Subcutaneous adipose tissue (tissue), 4 donors: Measurements from ENCODE around the gene GRAMD4. TPM values are rescaled to one million over a fixed set of nuclear protein-coding genes. Genes with fewer than 3 reads are reported as not detected.

ENCODE experiments used
- total RNA-seq, 4 donors: library from RNA; depleted of rRNA; stranded (reverse); fragments of >200 nt; gene quantifications; one replicate each; pipeline ENCODE4 v1.1.0, GENCODE V29; 2016
- TF ChIP-seq, protein P1 (sequence below): fragments of 450-650 bp; IDR thresholded peaks from one replicate; pipeline ENCODE4 v1.5.1; 2016; ENCODE audit warnings: low read depth, mild to moderate bottlenecking, control low read depth, antibody characterized with exemption, moderate library complexity

Gene GRAMD4
- total RNA-seq, 4 donors from 2014 or later: 9.9 to 39.4 (median 23.0) TPM

DNA sequence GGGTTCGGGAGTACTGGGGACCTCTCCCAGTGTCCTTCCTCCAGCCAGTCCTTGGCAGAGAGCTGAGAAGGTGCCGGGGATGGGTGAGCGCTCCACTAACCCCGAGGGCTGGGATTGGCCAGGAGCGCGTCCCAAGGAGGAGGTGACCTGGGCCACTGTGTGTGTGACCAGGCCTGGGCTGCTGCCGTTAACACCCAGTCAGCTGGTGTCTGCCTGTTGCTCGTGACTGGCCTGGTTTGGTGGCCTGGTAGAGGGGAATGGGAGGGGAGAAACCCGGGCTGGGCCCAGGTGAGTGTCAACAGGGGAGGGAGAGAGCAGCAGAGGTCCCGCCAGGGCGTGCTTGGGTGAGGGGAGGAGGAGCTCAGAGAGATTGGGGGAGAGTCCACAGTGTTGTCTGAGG, 29.9 kb upstream of the GRAMD4 start:
- TF ChIP-seq, protein P1, sequence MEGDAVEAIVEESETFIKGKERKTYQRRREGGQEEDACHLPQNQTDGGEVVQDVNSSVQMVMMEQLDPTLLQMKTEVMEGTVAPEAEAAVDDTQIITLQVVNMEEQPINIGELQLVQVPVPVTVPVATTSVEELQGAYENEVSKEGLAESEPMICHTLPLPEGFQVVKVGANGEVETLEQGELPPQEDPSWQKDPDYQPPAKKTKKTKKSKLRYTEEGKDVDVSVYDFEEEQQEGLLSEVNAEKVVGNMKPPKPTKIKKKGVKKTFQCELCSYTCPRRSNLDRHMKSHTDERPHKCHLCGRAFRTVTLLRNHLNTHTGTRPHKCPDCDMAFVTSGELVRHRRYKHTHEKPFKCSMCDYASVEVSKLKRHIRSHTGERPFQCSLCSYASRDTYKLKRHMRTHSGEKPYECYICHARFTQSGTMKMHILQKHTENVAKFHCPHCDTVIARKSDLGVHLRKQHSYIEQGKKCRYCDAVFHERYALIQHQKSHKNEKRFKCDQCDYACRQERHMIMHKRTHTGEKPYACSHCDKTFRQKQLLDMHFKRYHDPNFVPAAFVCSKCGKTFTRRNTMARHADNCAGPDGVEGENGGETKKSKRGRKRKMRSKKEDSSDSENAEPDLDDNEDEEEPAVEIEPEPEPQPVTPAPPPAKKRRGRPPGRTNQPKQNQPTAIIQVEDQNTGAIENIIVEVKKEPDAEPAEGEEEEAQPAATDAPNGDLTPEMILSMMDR: no peak

DNA sequence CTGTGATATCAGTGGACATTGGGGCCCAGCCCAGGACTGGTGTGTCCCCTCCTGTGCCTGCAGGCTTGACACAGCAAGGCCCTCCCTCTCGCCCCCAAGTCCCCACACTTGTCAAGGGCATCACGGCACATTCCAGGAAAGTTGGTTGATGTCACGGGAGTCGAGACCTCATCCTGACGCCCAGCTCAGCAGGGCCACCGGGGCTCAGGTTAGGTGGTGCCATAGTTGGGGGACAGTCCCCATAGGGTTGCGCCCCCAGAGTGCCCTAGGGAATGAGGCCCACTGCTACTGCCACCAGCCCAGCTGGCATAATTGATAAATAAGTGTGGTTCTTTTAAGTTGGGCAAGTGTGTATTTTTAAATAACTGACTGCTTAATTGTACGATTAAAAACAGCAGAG, 28.3 kb upstream of the GRAMD4 start:
- TF ChIP-seq, protein P1: no peak

DNA sequence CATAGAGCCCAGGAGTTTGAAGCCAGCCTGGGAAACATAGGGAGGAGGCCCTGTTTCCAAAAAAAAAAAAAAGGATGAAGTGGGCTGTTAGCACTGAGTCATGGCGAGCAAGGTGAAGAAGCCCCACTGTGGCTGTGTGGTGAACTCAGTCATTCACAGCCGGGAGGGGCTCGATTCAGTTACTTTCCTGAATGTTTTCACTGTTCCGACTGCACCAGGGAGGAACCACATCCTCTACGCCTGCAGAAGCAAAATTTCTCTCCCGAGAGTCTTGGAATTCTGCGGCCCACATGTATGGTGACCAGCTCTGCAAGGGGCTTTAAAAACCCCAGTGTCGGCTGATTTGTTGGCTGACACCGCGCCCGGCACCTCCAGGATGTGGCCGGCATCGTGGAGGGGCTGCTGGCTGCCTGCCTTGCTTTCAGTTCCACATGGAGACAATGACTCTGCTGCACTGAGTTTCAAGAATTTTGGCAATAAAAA, 27.8 kb upstream of the GRAMD4 start:
- TF ChIP-seq, protein P1: no peak

DNA sequence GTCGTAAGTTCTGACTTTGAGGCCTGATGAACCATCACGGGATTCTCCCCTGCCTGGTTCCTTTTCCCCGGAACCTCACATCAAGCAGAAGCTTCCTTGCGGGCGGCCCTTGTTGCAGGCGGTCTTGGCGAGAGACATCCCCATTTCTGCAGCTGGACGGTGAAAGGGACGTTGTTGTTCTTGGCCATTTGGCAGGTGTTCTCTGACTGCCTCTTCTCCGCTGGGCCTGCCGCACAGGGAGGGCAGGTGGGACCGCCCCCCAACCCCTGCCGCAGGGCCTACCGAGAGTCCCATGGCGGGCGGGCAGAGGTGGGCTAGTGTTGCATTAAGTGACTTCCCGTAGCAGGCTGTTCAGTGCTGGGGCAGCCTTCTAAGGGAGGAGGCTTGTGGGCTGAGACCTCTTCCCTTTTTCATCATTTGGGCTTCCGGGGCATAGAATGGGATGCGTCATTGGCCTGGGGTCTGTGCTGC, 26.9 kb upstream of the GRAMD4 start:
- TF ChIP-seq, protein P1: no peak

DNA sequence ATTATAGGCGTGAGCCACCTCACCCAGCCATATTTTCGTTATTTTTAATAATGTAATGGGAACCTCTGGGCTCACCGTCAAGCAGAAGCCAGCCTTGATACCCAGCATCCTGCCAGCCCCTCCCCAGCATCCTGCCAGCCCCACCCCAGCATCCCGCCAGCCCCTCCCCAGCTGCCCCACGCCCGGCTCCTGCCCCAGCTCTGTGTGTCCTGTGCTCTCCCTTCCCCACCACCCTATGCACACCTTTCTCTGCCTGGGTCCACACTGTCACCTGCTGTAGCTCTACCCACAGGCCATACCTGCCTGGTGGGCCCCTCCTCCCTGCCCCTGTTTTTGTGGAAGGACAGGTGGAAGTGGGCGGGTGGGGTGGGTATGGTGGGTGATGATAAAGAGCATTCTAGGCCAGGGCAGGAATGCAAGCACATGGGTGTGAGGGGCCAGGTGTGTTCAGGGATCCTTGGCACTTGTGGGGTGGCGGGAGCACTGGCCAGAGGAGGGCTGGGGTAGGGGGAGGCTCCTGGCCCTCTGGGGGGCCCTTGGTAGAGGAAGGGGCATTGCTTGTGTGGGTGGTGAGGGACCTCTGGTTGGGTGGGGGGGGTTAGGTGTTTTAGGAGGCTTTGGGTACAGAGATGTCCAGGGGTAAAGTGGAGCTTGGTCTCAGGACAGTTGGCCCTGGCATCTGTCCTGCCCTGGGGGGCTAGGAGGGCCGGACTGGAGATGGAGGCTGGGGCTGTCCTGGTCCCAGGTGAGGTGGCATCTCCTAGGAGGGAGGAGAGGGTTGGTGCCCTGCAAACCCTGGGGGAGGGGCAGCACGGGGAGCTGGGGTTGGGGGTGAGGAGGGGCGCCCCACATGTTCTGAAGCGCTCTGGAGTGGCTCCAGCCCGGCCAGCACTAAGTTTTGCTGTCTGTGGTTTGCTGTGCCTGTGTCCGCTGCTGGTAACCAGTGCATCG, 25.9 kb upstream of the GRAMD4 start:
- TF ChIP-seq, protein P1: no peak

DNA sequence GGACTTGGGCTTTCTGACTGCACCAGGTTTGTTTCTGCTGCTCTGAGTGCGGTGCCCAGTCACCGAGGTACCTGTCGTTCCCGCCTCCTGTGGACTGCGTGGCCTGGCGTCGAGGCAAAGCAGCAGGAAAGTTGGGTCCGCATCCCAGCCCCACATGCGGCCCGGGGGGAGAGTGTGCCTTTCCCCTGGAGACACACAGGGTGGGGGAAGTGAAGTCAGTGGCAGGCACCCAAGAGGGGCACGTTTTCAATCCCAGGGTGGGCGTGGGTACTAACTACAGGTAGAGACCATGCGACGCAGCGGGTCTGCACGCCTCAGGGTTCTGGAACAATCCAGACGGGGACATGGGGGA, 25.3 kb upstream of the GRAMD4 start:
- TF ChIP-seq, protein P1: no peak

DNA sequence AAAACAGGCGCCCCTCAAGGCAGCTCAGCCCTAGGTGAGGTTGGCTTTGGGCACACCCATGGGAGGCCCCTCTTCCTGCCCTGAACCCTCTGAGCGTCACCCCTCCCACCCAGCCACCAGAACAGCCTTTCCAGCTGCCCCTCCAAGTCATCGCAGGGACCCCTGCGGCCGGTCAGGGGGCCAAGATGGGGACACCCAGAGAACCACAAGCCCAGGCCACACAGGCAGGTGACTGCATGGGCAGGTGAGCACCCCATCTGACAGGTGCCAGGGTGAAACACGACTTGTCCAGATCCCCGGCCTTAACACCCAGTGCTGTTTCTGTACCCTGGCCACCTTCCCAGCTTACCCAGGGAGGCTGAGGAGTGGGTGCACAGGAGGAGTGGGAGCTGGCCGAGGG, 24.6 kb upstream of the GRAMD4 start:
- TF ChIP-seq, protein P1: no peak
